KMS-11 (cell line): ENCODE measurements around the gene DDX60.

Source experiments
- H2AFZ ChIP-seq: fragments of 200-600 bp; sonication (generic); 2 replicates; pipeline ENCODE4 v1.6.1; 2016; ENCODE audit warnings: antibody characterized with exemption, mixed run types, low read depth
- H3K27ac ChIP-seq: fragments of 200-600 bp; sonication (generic); 2 replicates; pipeline ENCODE4 v1.6.1; 2016; ENCODE audit warnings: mild to moderate bottlenecking, mixed run types
- H3K27me3 ChIP-seq: fragments of 200-600 bp; sonication (generic); 2 replicates; pipeline ENCODE4 v1.6.1; 2017; ENCODE audit warnings: mild to moderate bottlenecking, low read depth, mixed run types, moderate library complexity; ENCODE audit not compliant: insufficient read depth
- H3K36me3 ChIP-seq: fragments of 200-600 bp; sonication (generic); 2 replicates; pipeline ENCODE4 v1.6.1; 2017; ENCODE audit warnings: mild to moderate bottlenecking, mixed run types; ENCODE audit not compliant: insufficient read depth
- H3K4me1 ChIP-seq: fragments of 200-600 bp; sonication (generic); 2 replicates; pipeline ENCODE4 v1.6.1; 2016; ENCODE audit warnings: mild to moderate bottlenecking, low read depth, mixed run types; ENCODE audit not compliant: poor library complexity, severe bottlenecking
- H3K4me2 ChIP-seq: fragments of 200-600 bp; sonication (generic); 2 replicates; pipeline ENCODE4 v1.7.0; 2016; ENCODE audit warnings: mild to moderate bottlenecking, mixed run types
- H3K4me3 ChIP-seq: fragments of 200-600 bp; sonication (generic); IDR thresholded peaks from 2 replicates; pipeline ENCODE4 v1.6.1; 2017; ENCODE audit warnings: low read depth, low read length, mixed read lengths; ENCODE audit not compliant: insufficient read depth
- H3K79me2 ChIP-seq: fragments of 200-600 bp; sonication (generic); 2 replicates; pipeline ENCODE4 v1.6.1; 2016; ENCODE audit warnings: low read depth, mixed run types; ENCODE audit not compliant: insufficient read depth
- H3K9ac ChIP-seq: fragments of 200-600 bp; sonication (generic); 2 replicates; pipeline ENCODE4 v1.6.1; 2016; ENCODE audit warnings: mild to moderate bottlenecking, mixed run types
- H4K20me1 ChIP-seq: fragments of 200-600 bp; sonication (generic); 2 replicates; pipeline ENCODE4 v1.6.1; 2016; ENCODE audit warnings: mild to moderate bottlenecking, mixed run types; ENCODE audit not compliant: insufficient read depth
- TF ChIP-seq, protein P1 (sequence below): fragments of 200-600 bp; sonication (generic); conservative IDR thresholded peaks from 2 replicates; pipeline ENCODE4 v1.6.1; 2017; ENCODE audit warnings: low read depth, mild to moderate bottlenecking, antibody characterized with exemption, low read length, moderate library complexity, mixed read lengths

The DDX60 gene

DNA sequence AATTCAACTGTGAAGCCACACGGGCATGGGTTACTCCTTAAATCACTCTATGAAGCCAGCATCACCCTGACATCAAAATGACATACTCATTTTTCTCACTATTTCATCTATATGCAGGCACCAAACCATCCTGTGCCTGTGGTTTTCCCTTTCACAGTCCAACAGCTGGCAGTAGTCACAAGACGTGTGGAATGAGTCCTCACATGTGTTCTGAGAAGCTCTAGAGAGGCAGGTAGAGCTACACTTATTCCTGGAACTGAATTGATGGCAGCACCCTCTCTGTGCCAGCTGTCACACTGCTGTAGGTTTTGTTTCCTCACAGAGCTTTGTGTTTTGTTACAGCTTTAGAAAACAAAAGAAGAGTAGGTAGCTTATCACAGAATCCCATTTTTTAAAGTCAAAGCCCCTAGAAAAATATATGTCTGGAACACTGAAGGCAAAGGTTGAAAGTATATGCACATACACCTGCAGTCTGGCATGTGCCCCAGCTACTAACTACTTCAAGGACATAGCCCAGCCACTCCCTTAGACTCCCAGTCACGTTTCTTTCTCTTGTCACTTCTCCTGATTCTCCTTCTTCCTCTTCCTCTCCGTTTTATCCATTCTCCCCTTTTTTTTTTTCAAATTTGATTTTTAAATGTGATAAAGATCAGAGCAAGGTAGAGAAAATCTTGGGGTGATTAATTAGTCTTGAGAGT is 119.1 kb downstream of the DDX60 start:
- H3K4me3 ChIP-seq: no peak overlapping the region
- H4K20me1 ChIP-seq: no peaks in the 10 kb centered on the region
- TF ChIP-seq, protein P1, sequence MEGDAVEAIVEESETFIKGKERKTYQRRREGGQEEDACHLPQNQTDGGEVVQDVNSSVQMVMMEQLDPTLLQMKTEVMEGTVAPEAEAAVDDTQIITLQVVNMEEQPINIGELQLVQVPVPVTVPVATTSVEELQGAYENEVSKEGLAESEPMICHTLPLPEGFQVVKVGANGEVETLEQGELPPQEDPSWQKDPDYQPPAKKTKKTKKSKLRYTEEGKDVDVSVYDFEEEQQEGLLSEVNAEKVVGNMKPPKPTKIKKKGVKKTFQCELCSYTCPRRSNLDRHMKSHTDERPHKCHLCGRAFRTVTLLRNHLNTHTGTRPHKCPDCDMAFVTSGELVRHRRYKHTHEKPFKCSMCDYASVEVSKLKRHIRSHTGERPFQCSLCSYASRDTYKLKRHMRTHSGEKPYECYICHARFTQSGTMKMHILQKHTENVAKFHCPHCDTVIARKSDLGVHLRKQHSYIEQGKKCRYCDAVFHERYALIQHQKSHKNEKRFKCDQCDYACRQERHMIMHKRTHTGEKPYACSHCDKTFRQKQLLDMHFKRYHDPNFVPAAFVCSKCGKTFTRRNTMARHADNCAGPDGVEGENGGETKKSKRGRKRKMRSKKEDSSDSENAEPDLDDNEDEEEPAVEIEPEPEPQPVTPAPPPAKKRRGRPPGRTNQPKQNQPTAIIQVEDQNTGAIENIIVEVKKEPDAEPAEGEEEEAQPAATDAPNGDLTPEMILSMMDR: no peak
- H3K27ac ChIP-seq: no peak overlapping the region
- H3K4me2 ChIP-seq: no peak overlapping the region
- H3K9ac ChIP-seq: no peak overlapping the region
- H3K79me2 ChIP-seq: no peaks in the 10 kb centered on the region
- H3K36me3 ChIP-seq: no peaks in the 10 kb centered on the region
- H3K27me3 ChIP-seq: no peaks in the 10 kb centered on the region
- no peaks in the 10 kb centered on the region for H3K4me1 ChIP-seq
- no peak overlapping the region for H2AFZ ChIP-seq

DNA sequence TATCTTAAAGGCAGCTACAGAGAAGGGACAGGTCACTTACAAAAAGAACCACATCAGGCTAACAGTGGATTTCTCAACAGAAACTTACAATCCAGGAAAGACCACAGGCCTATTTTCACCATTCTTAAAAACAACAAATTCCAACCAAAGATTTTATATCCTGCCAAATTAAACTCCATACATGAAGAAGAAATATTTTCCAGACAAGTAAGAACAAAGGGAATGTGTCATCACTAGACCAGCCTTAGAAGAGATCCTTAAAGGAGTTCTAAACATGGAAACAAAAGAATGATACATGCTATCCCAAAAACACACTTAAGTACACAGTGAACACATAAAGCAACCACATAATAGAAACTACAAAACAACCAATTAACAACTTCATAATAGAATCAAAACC is 120.6 kb downstream of the DDX60 start:
- Histone ChIP-seq H3K36me3 (no peaks in the 10 kb centered on the region), H4K20me1 (no peaks in the 10 kb centered on the region), H3K4me1 (no peaks in the 10 kb centered on the region), H3K4me2 (no peak overlapping the region), H3K9ac (no peak overlapping the region), H3K27me3 (no peaks in the 10 kb centered on the region), H3K79me2 (no peaks in the 10 kb centered on the region), H3K27ac (no peak overlapping the region), H3K4me3 (no peak overlapping the region), H2AFZ (no peak overlapping the region)
- TF ChIP-seq, protein P1: no peak

DNA sequence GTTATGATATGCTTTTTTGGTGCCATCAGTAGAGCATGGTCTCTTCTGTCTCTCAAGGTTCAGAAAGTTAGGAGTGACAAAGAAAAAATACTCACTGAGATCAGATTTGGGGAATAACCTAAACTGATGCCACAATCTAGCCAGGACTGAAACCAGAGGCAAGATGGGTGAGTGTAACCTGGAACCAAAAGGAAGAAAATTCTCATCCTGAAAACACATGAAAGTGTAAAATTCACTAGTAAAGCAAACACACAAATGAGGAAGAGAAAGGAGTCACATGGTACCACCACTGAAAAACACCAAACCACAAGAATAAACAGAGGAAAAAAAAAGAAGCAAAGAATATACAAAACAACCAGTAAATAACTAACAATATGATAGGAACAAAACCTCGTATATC is 129.8 kb downstream of the DDX60 start:
- Histone ChIP-seq H4K20me1 (no peaks in the 10 kb centered on the region), H3K36me3 (no peaks in the 10 kb centered on the region), H3K27ac (no peak overlapping the region), H3K4me1 (no peaks in the 10 kb centered on the region), H2AFZ (no peak overlapping the region), H3K4me2 (no peak overlapping the region), H3K9ac (no peak overlapping the region), H3K79me2 (no peaks in the 10 kb centered on the region), H3K4me3 (no peak overlapping the region), H3K27me3 (no peaks in the 10 kb centered on the region)
- TF ChIP-seq, protein P1: no peak

DNA sequence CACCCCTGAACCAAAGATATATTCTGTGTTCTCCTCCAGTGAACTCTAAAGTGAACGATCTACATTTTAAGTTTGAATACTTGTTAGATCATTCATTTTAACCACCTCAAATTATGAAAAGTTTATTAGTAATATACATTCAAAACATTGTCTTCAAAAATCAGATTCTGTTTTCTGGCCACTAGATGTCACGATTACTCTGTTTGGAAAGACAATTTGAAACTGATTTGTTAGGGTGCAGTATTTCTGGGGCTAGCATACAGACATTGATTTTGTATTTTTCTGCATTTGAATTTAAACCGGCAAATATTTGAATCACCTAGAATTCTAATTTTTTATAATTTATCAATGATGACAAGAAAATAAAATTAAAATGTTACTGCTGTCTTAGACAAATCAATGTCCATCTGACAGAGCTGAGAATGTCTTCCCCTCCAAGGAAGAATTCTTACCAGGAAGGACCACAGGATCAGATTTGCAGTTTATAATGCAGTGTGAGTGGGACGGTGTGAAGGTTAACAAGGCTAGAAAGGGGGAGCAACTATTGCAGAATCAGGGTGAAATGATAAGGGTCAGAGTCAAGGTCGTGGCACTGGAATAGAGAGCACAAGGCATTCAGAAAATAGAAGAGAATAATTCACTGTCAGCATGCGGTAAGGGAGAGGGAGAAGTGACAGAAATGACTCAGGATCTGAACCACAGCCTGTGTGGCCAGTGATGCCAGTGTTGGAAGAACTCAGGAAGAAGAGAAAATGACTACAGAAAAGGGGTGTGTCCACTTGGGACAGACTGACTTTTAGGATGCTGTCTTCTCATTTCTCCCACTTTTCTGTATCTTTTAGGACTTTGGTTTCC is 134.6 kb downstream of the DDX60 start:
- no peaks in the 10 kb centered on the region for H3K4me1 ChIP-seq
- H3K27ac ChIP-seq: no peak overlapping the region
- no peaks in the 10 kb centered on the region for H3K27me3 ChIP-seq
- no peaks in the 10 kb centered on the region for H4K20me1 ChIP-seq
- H3K9ac ChIP-seq: no peak overlapping the region
- no peak overlapping the region for H2AFZ ChIP-seq
- H3K4me2 ChIP-seq: no peak overlapping the region
- H3K36me3 ChIP-seq: no peaks in the 10 kb centered on the region
- TF ChIP-seq, protein P1: peak; percentile 74; the same call in 1 of the 2 replicates
- H3K79me2 ChIP-seq: no peaks in the 10 kb centered on the region
- no peak overlapping the region for H3K4me3 ChIP-seq
